GM12878 (cell line): Measurements from ENCODE around the gene PLXNA4. TPM values are rescaled to one million over a fixed set of nuclear protein-coding genes. Genes with fewer than 3 reads are reported as not detected.

Experiments
- ATAC-seq: fragments of 200-7000 bp; cut with Tn5 transposase; 3 replicates; pipeline ENCODE4 v1.9.1; 2020; ENCODE audit warnings: mild to moderate bottlenecking, moderate library complexity
- BruUV-seq: library from RNA; stranded (reverse); fragments of 400-500 nt; replicated peaks from 2 replicates; lab custom pipeline; 2021; lab: Mats Ljungman, UMichigan
- CTCF ChIA-PET: fragments of 300-600 bp; sonication (Branson Sonifier 250); formaldehyde crosslinking; extraction: SDS; loops from one replicate; lab custom pipeline; 2021; ENCODE audit warnings: inconsistent platforms; lab: Yijun Ruan, JAX
- POLR2A ChIA-PET: fragments of 350-600 bp; formaldehyde crosslinking; extraction: SDS; loops from one replicate; lab custom pipeline; 2021; ENCODE audit warnings: inconsistent platforms; lab: Charles Lee
- RAD21 ChIA-PET: fragments of 300-600 bp; sonication (Branson Sonifier 250); formaldehyde crosslinking; loops from one replicate; lab custom pipeline; 2023; ENCODE audit warnings: antibody characterized with exemption; ENCODE audit not compliant: unreplicated experiment; lab: Charles Lee
- SMC1A ChIA-PET: fragments of 300-600 bp; sonication (Branson Sonifier 250); formaldehyde crosslinking; loops from one replicate; lab custom pipeline; 2023; ENCODE audit not compliant: unreplicated experiment, uncharacterized antibody; lab: Charles Lee
- DNase-seq: peaks from one replicate; pipeline ENCODE4 v3.0.0-alpha.2; 2011; ENCODE audit warnings: low read depth, low spot score
- FAIRE-seq: peaks from 3 replicates; lab custom pipeline; 2011; peaks lifted over from hg19 to GRCh38; lab: Jason Lieb, UNC
- H2AFZ ChIP-seq: 2 replicates; pipeline ENCODE4 v1.6.0; 2011; ENCODE audit warnings: low read depth, low read length, control low read depth; ENCODE audit not compliant: control insufficient read depth
- H3K27ac ChIP-seq: 2 replicates; pipeline ENCODE4 v1.5.1; 2011; ENCODE audit warnings: control low read depth; ENCODE audit not compliant: control insufficient read depth, insufficient read depth
- H3K27me3 ChIP-seq, 2 experiments: replicated peaks in 1 of 2; 2 replicates each; pipeline versions ENCODE4 v1.6.0 to v1.6.1; 2011; ENCODE audit warnings: low read length in 1 of 2; ENCODE audit not compliant: control insufficient read depth in 2 of 2, insufficient read depth in 2 of 2
- H3K36me3 ChIP-seq, 2 experiments: 2 replicates each; pipeline ENCODE4 v1.5.1; 2011; ENCODE audit warnings: low read length in 1 of 2; ENCODE audit not compliant: control insufficient read depth in 2 of 2, insufficient read depth in 2 of 2
- H3K4me1 ChIP-seq: 2 replicates; pipeline ENCODE4 v1.6.1; 2011; ENCODE audit warnings: mild to moderate bottlenecking, low read length, moderate library complexity, mixed read lengths; ENCODE audit not compliant: control insufficient read depth, insufficient read depth
- H3K4me2 ChIP-seq: 2 replicates; pipeline ENCODE4 v1.6.0; 2011; ENCODE audit warnings: control low read depth; ENCODE audit not compliant: control insufficient read depth, insufficient read depth
- H3K4me3 ChIP-seq: fragments of 200-600 bp; sonication (generic); 2 replicates; pipeline ENCODE4 v1.5.1; 2016
- H3K79me2 ChIP-seq: 2 replicates; pipeline ENCODE4 v1.6.0; 2011; ENCODE audit warnings: low read length; ENCODE audit not compliant: control insufficient read depth, insufficient read depth
- H3K9ac ChIP-seq: 2 replicates; pipeline ENCODE4 v1.8.0; 2011; ENCODE audit warnings: low read length, control low read depth, mixed read lengths; ENCODE audit not compliant: control insufficient read depth, insufficient read depth
- H3K9me3 ChIP-seq: replicated peaks from 3 replicates; pipeline ENCODE4 v1.5.1; 2011; ENCODE audit warnings: mild to moderate bottlenecking, low read length; ENCODE audit not compliant: control insufficient read depth, insufficient read depth
- H4K20me1 ChIP-seq: 2 replicates; pipeline ENCODE4 v1.6.0; 2011; ENCODE audit not compliant: control insufficient read depth, insufficient read depth
- BRCA1 ChIP-seq: IDR thresholded peaks from 2 replicates; pipeline ENCODE4 v1.6.1; 2011; ENCODE audit warnings: low read depth, low read length, improper control_type of control experiment
- CEBPB ChIP-seq, 2 experiments: fragments of 150-350 bp in 1 of 2; IDR thresholded peaks; 2 replicates each; pipeline ENCODE4 v1.6.1; 2012 to 2014; ENCODE audit warnings: low read depth in 2 of 2, low read length in 2 of 2, borderline replicate concordance in 1 of 2, inconsistent platforms in 1 of 2
- CEBPZ ChIP-seq: fragments of 150-350 bp; IDR thresholded peaks from 2 replicates; pipeline ENCODE4 v1.6.1; 2016; ENCODE audit warnings: low read depth, low read length
- JUNB ChIP-seq: IDR thresholded peaks from 2 replicates; pipeline ENCODE4 v1.6.1; 2016; ENCODE audit warnings: antibody characterized with exemption, mild to moderate bottlenecking
- MYB ChIP-seq: fragments of 150-350 bp; IDR thresholded peaks from 2 replicates; pipeline ENCODE4 v1.6.1; 2014; ENCODE audit warnings: mild to moderate bottlenecking, low read depth, low read length, borderline replicate concordance
- RB1 ChIP-seq: fragments of 450-650 bp; formaldehyde crosslinking; IDR thresholded peaks from 2 replicates; pipeline ENCODE4 v1.6.1; 2017; ENCODE audit warnings: mild to moderate bottlenecking, borderline replicate concordance
- REST ChIP-seq: IDR thresholded peaks from 2 replicates; pipeline ENCODE4 v1.6.1; 2012; ENCODE audit warnings: mild to moderate bottlenecking, low read depth, low read length
- SIX5 ChIP-seq: IDR thresholded peaks from 2 replicates; pipeline ENCODE4 v1.6.1; 2011; ENCODE audit warnings: mild to moderate bottlenecking, low read depth, low read length, moderate library complexity; ENCODE audit not compliant: severe bottlenecking
- SMARCA5 ChIP-seq: fragments of 450-650 bp; IDR thresholded peaks from 2 replicates; pipeline ENCODE4 v1.6.1; 2017; ENCODE audit warnings: mild to moderate bottlenecking
- SUZ12 ChIP-seq: fragments of 200-600 bp; sonication (generic); IDR thresholded peaks from one replicate; pipeline ENCODE4 v1.6.1; 2018; ENCODE audit warnings: antibody characterized with exemption, mild to moderate bottlenecking; ENCODE audit not compliant: unreplicated experiment
- TARDBP ChIP-seq: IDR thresholded peaks from 2 replicates; pipeline ENCODE4 v1.6.1; 2016; ENCODE audit warnings: borderline replicate concordance
- WGBS: methylation state at CpG from one replicate; pipeline ENCODE4 v1.1.6; 2016; ENCODE audit warnings: low lambda C conversion rate; ENCODE audit not compliant: insufficient replicate concordance, insufficient coverage; ENCODE audit errors: missing lambda C conversion rate; 5-methylcytosine and 5-hydroxymethylcytosine counted together
- in situ Hi-C: fragments of 300-500 bp; cut with MboI; formaldehyde crosslinking; loops from 9 replicates; pipeline ENCODE4 v1.14.3; 2018; ENCODE audit warnings: mixed read lengths
- intact Hi-C: fragments of 100-400 bp; cut with micrococcal nuclease; formaldehyde crosslinking; loops from one replicate; pipeline ENCODE4 v1.14.2; 2022; ENCODE audit not compliant: unreplicated experiment
- polyA plus RNA-seq, 11 experiments: library from polyadenylated mRNA; depleted of rRNA in 4 of 11; unstranded in 6 of 11; stranded (reverse) in 5 of 11; fragments of >200 nt; fragmentation: Nextera tagmentation in 4 of 11; fragmentation: Illumina TruSeq in 1 of 11; extraction: Ambion mirVana in 4 of 11; extraction: Trizol in 1 of 11; gene quantifications; 1 replicate in 1 of 11; 2 replicates in 10 of 11; pipeline versions ENCODE4 v1.2.1 to v1.2.3, GENCODE V29; 2011 to 2016; ENCODE audit warnings: inconsistent platforms in 2 of 11, missing spikeins in 2 of 11, low read depth in 1 of 11
- total RNA-seq, 4 experiments: library from RNA; depleted of rRNA in 3 of 4; stranded (reverse); fragments of >200 nt in 3 of 4; fragmentation: Illumina TruSeq in 1 of 4; extraction: Trizol in 1 of 4; gene quantifications; 2 replicates each; pipeline versions ENCODE4 v1.2.1 to v1.2.3, GENCODE V29; 2013 to 2021
- TF ChIP-seq, protein P1 (sequence below): fragments of 450-650 bp; IDR thresholded peaks from 2 replicates; pipeline ENCODE4 v1.6.1; 2016; ENCODE audit warnings: mild to moderate bottlenecking, moderate library complexity, borderline replicate concordance

Gene PLXNA4
- total and polyA plus RNA-seq, 10 of the 15 experiments (the other 5 are each of a cell fraction or from before 2014, with no cell fraction given), result 0.03 TPM; not detected in 9

- H3K4me1 ChIP-seq, result no peaks in the 10 kb centered on the region
- no peak for TF ChIP-seq SUZ12
- TF ChIP-seq MYB, result no peak
- no peak for TF ChIP-seq CEBPZ
- no peak for TF ChIP-seq CEBPB (IDR thresholded peaks at IDR 0.05; ENCODE audit: borderline replicate concordance in 1 of 2, low read depth in 2 of 2, low read length in 2 of 2)
- TF ChIP-seq, protein P1, sequence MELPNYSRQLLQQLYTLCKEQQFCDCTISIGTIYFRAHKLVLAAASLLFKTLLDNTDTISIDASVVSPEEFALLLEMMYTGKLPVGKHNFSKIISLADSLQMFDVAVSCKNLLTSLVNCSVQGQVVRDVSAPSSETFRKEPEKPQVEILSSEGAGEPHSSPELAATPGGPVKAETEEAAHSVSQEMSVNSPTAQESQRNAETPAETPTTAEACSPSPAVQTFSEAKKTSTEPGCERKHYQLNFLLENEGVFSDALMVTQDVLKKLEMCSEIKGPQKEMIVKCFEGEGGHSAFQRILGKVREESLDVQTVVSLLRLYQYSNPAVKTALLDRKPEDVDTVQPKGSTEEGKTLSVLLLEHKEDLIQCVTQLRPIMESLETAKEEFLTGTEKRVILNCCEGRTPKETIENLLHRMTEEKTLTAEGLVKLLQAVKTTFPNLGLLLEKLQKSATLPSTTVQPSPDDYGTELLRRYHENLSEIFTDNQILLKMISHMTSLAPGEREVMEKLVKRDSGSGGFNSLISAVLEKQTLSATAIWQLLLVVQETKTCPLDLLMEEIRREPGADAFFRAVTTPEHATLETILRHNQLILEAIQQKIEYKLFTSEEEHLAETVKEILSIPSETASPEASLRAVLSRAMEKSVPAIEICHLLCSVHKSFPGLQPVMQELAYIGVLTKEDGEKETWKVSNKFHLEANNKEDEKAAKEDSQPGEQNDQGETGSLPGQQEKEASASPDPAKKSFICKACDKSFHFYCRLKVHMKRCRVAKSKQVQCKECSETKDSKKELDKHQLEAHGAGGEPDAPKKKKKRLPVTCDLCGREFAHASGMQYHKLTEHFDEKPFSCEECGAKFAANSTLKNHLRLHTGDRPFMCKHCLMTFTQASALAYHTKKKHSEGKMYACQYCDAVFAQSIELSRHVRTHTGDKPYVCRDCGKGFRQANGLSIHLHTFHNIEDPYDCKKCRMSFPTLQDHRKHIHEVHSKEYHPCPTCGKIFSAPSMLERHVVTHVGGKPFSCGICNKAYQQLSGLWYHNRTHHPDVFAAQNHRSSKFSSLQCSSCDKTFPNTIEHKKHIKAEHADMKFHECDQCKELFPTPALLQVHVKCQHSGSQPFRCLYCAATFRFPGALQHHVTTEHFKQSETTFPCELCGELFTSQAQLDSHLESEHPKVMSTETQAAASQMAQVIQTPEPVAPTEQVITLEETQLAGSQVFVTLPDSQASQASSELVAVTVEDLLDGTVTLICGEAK, result no peak
- TF ChIP-seq JUNB, result no peak
- TF ChIP-seq REST, result no peak
- TF ChIP-seq TARDBP, result no peak
- no peak for TF ChIP-seq RB1
- no peak for TF ChIP-seq SIX5
- TF ChIP-seq SMARCA5, result no peak
- no peak for TF ChIP-seq BRCA1
- H3K27ac ChIP-seq, result no peak overlapping the region
- POLR2A ChIA-PET, result no interaction called here
- no peak for FAIRE-seq
- H3K4me2 ChIP-seq, result no peak overlapping the region
- in situ Hi-C loops, result no loop called here
- BruUV-seq, result no TSS peak
- H3K36me3 ChIP-seq, result no peaks in the 10 kb centered on the region
- no peak overlapping the region for H3K9ac ChIP-seq
- no peaks in the 10 kb centered on the region for H3K9me3 ChIP-seq
- RAD21 ChIA-PET, result no interaction called here
- CTCF ChIA-PET, result no interaction called here
- H3K4me3 ChIP-seq, result no peak overlapping the region
- H2AFZ ChIP-seq, result no peak overlapping the region
- H3K79me2 ChIP-seq, result no peaks in the 10 kb centered on the region
- no peak for DNase-seq
- no peaks in the 10 kb centered on the region for H4K20me1 ChIP-seq
- intact Hi-C loops, result no loop called here
- SMC1A ChIA-PET, result no interaction called here
- ATAC-seq, result no peak
- no peaks in the 10 kb centered on the region for H3K27me3 ChIP-seq
- WGBS, result 0% methylated on average over 2 of the region's 2 CpGs
Measured at GRCh38 chr7:132158166-132158565, 418.1 kb downstream of the PLXNA4 start.
